Renal pelvis (tissue), 4 donors: Measurements from ENCODE around the gene GLDC. TPM values are rescaled to one million over a fixed set of nuclear protein-coding genes. Genes with fewer than 3 reads are reported as not detected.

ENCODE experiments used
- DNase-seq: peaks from one replicate; pipeline ENCODE4 v3.0.0-alpha.2; 2013
- polyA plus RNA-seq, 3 donors: library from polyadenylated mRNA; unstranded; fragments of 120-200 nt; gene quantifications; one replicate each; pipeline ENCODE4 v1.2.1, GENCODE V29; 2013; ENCODE audit not compliant: insufficient read length in 3 of 3

The GLDC gene
- polyA plus RNA-seq, 3 donors = 19.8 to 21.6 (median 21.0) TPM

DNA sequence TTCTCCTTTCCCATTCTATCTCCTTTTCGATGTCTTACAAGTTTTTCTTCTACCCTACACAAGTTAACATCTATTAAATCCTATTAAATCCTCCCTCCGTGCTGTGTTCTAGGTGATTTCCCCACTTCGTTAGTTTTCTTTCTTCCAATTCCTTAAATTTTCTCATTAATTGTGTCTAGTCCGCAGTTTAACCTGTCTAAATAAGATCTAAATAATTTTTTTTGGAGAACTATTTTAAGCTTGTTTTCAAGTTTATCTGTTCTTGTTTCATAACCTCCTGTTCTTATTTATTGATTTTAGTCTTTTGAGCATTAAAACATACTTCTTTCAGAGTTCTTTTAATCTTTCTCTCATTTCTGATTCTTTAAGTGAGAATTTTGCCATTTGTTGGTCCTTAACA, 123.3 kb downstream of the GLDC start:
- no peak for DNase-seq

DNA sequence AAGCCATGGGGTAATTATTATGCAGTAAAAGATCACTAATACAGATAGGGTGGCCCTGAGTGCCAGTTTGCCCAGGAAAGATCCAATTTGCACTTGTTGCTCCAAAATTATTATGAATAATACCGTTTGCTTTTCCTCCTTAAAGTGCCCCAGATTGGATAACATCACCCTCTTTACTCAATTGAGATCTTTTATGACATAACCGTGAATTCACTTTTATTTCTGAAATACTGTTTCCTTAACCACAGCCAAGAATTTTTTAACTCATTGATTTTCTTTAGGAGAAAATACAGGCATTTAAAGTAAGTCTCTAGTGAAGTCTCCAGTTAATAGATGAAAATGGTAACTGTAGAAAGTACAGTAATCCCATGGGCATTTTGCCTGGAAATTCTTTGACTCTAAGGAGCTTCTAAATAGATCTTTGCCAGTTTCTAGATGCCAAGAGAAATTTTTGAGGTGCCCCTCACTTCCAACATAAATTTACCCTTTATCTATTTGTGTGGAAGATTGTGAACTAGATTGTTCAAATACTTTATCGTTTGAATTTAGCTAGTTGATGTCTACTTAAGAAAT, 133.4 kb downstream of the GLDC start:
- no peak for DNase-seq

- no peak for DNase-seq
Measured at GRCh38 chr9:6506571-6506970, 139.0 kb downstream of the GLDC start.

- DNase-seq = no peak
Measured at GRCh38 chr9:6502399-6502798, 143.1 kb downstream of the GLDC start.

- no peak for DNase-seq
Measured at GRCh38 chr9:6501526-6502210, 143.9 kb downstream of the GLDC start.

- no peak for DNase-seq
Measured at GRCh38 chr9:6498982-6499381, 146.5 kb downstream of the GLDC start.

DNA sequence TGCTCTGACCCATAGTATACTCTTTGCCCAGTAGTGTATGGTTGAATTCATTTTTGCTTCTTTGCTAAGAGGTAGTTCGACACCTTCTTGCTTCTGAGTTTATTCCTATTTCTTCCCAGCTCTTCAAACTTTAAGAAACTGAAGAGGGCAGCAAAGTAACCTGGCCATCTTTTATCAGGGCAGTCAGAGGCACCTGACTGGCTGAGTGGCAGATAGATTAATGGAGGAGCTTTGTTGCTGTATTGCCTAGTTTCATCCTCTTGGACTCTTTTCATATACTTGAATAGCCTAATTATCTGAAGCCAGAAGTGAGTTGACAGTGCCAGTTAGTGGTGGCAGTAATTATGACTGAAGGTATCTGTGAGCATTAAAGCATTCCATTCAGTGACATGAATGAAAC, 150.1 kb downstream of the GLDC start:
- no peak for DNase-seq

- no peak for DNase-seq
Measured at GRCh38 chr9:6490863-6491262, 154.7 kb downstream of the GLDC start.

DNA sequence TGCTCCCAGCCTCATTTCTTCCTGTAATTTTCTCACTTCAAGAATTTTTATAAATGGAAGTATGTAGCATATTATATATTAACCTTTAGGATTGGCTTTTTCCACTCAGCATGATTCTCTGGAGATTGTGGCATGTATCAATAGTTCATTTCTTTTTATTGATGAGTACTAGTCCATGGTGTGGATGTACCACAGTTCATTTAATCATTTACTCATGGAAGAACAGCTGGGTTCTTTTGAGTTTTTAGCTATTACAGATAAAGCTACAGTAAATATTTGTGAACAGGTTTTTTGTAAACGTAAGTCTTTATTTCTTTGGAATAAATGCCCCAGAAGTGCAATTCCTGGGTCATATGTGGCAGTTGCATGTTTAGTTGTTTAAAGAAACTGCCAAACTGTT, 156.4 kb downstream of the GLDC start:
- no peak for DNase-seq

DNA sequence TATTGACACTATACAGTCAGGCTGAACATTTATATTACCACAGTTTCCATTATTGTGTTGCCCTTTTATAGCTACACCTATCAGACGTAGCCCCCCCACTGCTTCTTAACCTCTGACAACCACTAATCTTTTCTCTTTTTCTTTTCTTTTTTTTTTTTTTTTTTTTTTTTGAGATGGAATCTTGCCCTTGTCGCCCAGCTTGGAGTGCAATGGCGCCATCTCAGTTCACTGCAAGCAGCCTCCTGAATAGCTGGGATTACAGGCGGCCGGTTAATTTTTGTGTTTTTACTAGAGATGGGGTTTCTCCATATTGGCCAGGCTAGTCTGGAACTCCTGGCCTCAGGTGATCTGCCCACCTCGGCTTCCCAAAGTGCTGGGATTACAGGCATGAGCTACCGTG, 157.1 kb downstream of the GLDC start:
- no peak for DNase-seq

DNA sequence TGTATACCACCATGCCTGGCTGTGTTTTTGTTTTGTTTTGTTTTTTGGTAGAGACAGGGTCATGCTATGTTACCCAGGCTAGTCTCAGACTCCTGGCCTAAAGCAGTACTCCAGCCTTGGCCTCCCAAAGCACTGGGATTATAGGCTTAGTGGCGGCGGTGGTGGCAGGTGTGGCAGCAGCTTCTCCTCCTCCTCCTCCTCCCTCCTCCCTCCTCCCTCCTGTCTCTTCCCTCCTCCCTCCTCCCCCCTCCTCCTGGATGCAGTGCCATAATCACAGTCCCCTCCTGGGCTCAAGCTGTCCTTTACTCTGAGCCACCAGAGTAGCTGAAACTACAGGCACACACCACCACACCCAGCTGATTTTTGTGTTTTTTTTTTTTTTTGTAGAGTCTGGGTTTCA, 161.3 kb downstream of the GLDC start:
- no peak for DNase-seq

Other genes starting within 250 kb of the GLDC start
- gene UHRF2, start 232.5 kb downstream of the GLDC start, polyA plus RNA-seq = 10 to 100 TPM; 58.6 to 77.6 (median 70.7) TPM
- gene KDM4C, start 112.2 kb upstream of the GLDC start, polyA plus RNA-seq = 10 to 100 TPM; 16.9 to 22.0 (median 19.2) TPM